A549 (cell line): ENCODE measurements around the gene NXN. TPM values are rescaled to one million over a fixed set of nuclear protein-coding genes. Genes with fewer than 3 reads are reported as not detected.
A peak's percentile ranks its signal among the peaks of the same experiment; 100 is the strongest.

Experiments used
- ATAC-seq, 2 experiments: fragments of 200-7000 bp in 1 of 2; fragments of >200 bp in 1 of 2; cut with Nextera tagmentation in 1 of 2; cut with Tn5 transposase in 1 of 2; 3 replicates each; pipeline versions ENCODE4 v1.8.0 to v1.9.1; 2018 to 2020; ENCODE audit warnings: mild to moderate bottlenecking in 1 of 2, moderate library complexity in 1 of 2
- CTCF ChIA-PET: fragments of 300-600 bp; sonication (Branson Sonifier 250); formaldehyde crosslinking; extraction: SDS; loops from one replicate; lab custom pipeline; 2021; ENCODE audit warnings: antibody characterized with exemption, inconsistent platforms; lab: Yijun Ruan, JAX
- POLR2A ChIA-PET: fragments of 350-600 bp; formaldehyde crosslinking; extraction: SDS; loops from one replicate; lab custom pipeline; 2021; ENCODE audit warnings: antibody characterized with exemption, inconsistent platforms; lab: Yijun Ruan, JAX
- DNase-seq, 2 experiments: peaks; one replicate each; pipeline versions ENCODE4 v3.0.0 to v3.0.0-alpha.2; 2011 to 2016; ENCODE audit warnings: low read depth in 1 of 2, low spot score in 1 of 2
- FAIRE-seq: peaks from 2 replicates; lab custom pipeline; 2011; peaks lifted over from hg19 to GRCh38; lab: Jason Lieb, UNC
- H3K27ac ChIP-seq, 2 experiments: fragments of >200 bp; sonication (Bioruptor Twin); formaldehyde crosslinking; 3 replicates each; pipeline ENCODE4 v1.5.1; 2016 to 2017
- H3K4me1 ChIP-seq: fragments of >200 bp; sonication (Bioruptor Twin); formaldehyde crosslinking; 3 replicates; pipeline ENCODE4 v1.6.1; 2016
- H3K4me2 ChIP-seq: fragments of >200 bp; sonication (Bioruptor Twin); formaldehyde crosslinking; 3 replicates; pipeline ENCODE4 v1.6.1; 2016
- H3K4me3 ChIP-seq: fragments of >200 bp; sonication (Bioruptor Twin); formaldehyde crosslinking; 3 replicates; pipeline ENCODE4 v1.5.1; 2016
- H3K9me3 ChIP-seq: fragments of >200 bp; sonication (Bioruptor Twin); formaldehyde crosslinking; 3 replicates; pipeline ENCODE4 v1.6.1; 2016
- CBX2 ChIP-seq: fragments of 200-600 bp; sonication (generic); IDR thresholded peaks from 2 replicates; pipeline ENCODE4 v1.6.1; 2016; ENCODE audit warnings: low read depth, mild to moderate bottlenecking, borderline replicate concordance
- CBX8 ChIP-seq: fragments of 200-600 bp; sonication (generic); IDR thresholded peaks from 2 replicates; pipeline ENCODE4 v1.6.1; 2016
- CEBPB ChIP-seq, 2 experiments: fragments of >200 bp in 1 of 2; sonication (Bioruptor Twin) in 1 of 2; formaldehyde crosslinking in 1 of 2; IDR thresholded peaks; 2 replicates each; pipeline ENCODE4 v1.6.1; 2012 to 2016
- CHD2 ChIP-seq: fragments of 150-350 bp; IDR thresholded peaks from 2 replicates; pipeline ENCODE4 v1.6.1; 2014; ENCODE audit warnings: low read length; ENCODE audit not compliant: partially characterized antibody
- EHF ChIP-seq: fragments of 250-450 bp; sonication (Bioruptor Pico); IDR thresholded peaks from 2 replicates; pipeline ENCODE4 v1.5.0; 2020; ENCODE audit warnings: mild to moderate bottlenecking
- EHMT2 ChIP-seq: fragments of 200-600 bp; sonication (generic); IDR thresholded peaks from 2 replicates; pipeline ENCODE4 v1.6.1; 2016; ENCODE audit warnings: antibody characterized with exemption, low read depth, mild to moderate bottlenecking, moderate library complexity
- FOSB ChIP-seq: fragments of 250-450 bp; sonication (Bioruptor Pico); IDR thresholded peaks from 2 replicates; pipeline ENCODE4 v1.5.0; 2020; ENCODE audit warnings: mild to moderate bottlenecking, moderate library complexity
- FOSL2 ChIP-seq, 2 experiments: fragments of 450-650 bp in 1 of 2; fragments of >200 bp in 1 of 2; sonication (Bioruptor Twin) in 1 of 2; formaldehyde crosslinking; IDR thresholded peaks; 2 replicates each; pipeline versions ENCODE4 v1.5.0 to v1.6.1; 2016 to 2020; ENCODE audit warnings: mild to moderate bottlenecking in 1 of 2, moderate library complexity in 1 of 2
- HDAC2 ChIP-seq: fragments of 200-600 bp; sonication (generic); IDR thresholded peaks from 2 replicates; pipeline ENCODE4 v1.6.1; 2016
- HEYL ChIP-seq: fragments of 250-450 bp; sonication (Bioruptor Pico); IDR thresholded peaks from 2 replicates; pipeline ENCODE4 v1.8.0; 2021; ENCODE audit warnings: mild to moderate bottlenecking, moderate library complexity
- HOXB13 ChIP-seq: fragments of 250-450 bp; sonication (Bioruptor Pico); IDR thresholded peaks from 2 replicates; pipeline ENCODE4 v1.5.0; 2020; ENCODE audit warnings: low read depth, mild to moderate bottlenecking, moderate library complexity
- HOXB5 ChIP-seq: fragments of 250-450 bp; sonication (Bioruptor Pico); IDR thresholded peaks from 2 replicates; pipeline ENCODE4 v1.5.0; 2020; ENCODE audit warnings: mild to moderate bottlenecking, moderate library complexity
- JUNB ChIP-seq: fragments of >200 bp; sonication (Bioruptor Twin); formaldehyde crosslinking; IDR thresholded peaks from 2 replicates; pipeline ENCODE4 v1.6.1; 2016
- KDM1A ChIP-seq: fragments of 200-600 bp; sonication (generic); IDR thresholded peaks from 2 replicates; pipeline ENCODE4 v1.6.1; 2016; ENCODE audit warnings: low read depth, mild to moderate bottlenecking
- MYC ChIP-seq: IDR thresholded peaks from 2 replicates; pipeline ENCODE4 v1.6.1; 2012; ENCODE audit warnings: mild to moderate bottlenecking, inconsistent platforms, low read length, improper control_type of control experiment, borderline replicate concordance
- NPAS2 ChIP-seq: fragments of 250-450 bp; sonication (Bioruptor Pico); IDR thresholded peaks from 2 replicates; pipeline ENCODE4 v1.8.0; 2022; ENCODE audit warnings: mild to moderate bottlenecking, moderate library complexity, borderline replicate concordance
- PHF8 ChIP-seq: fragments of 200-600 bp; sonication (generic); IDR thresholded peaks from 2 replicates; pipeline ENCODE4 v1.6.1; 2016; ENCODE audit warnings: low read depth, mild to moderate bottlenecking, antibody characterized with exemption, moderate library complexity, borderline replicate concordance
- POLR2AphosphoS2 ChIP-seq: conservative IDR thresholded peaks from 2 replicates; pipeline ENCODE4 v1.6.1; 2012; ENCODE audit warnings: low read length, improper control_type of control experiment, inconsistent platforms
- RNF2 ChIP-seq: fragments of 200-600 bp; sonication (generic); IDR thresholded peaks from 2 replicates; pipeline ENCODE4 v1.6.1; 2016; ENCODE audit warnings: low read depth, mild to moderate bottlenecking, antibody characterized with exemption, moderate library complexity, borderline replicate concordance
- SREBF2 ChIP-seq: fragments of 450-650 bp; IDR thresholded peaks from 2 replicates; pipeline ENCODE4 v1.6.1; 2014; ENCODE audit warnings: mild to moderate bottlenecking, moderate library complexity
- TP53 ChIP-seq: fragments of 250-450 bp; sonication (Bioruptor Pico); IDR thresholded peaks from 2 replicates; pipeline ENCODE4 v1.5.0; 2021; ENCODE audit warnings: mild to moderate bottlenecking, moderate library complexity
- WGBS: methylation state at CpG from one replicate; pipeline ENCODE4 v1.1.6; 2017; ENCODE audit errors: missing lambda C conversion rate; 5-methylcytosine and 5-hydroxymethylcytosine counted together
- polyA plus RNA-seq, 4 experiments: library from polyadenylated mRNA; depleted of rRNA in 3 of 4; stranded (reverse); fragments of >200 nt; fragmentation: RNase III in 1 of 4; extraction: RNeasy Plus Mini Kit Qiagen cat#74134 plus additional on column Dnase treatment in 1 of 4; gene quantifications; 2 replicates in 3 of 4; 3 replicates in 1 of 4; pipeline ENCODE4 v1.2.3, GENCODE V29; 2011 to 2017
- TF ChIP-seq, protein P1 (sequence below): fragments of >200 bp; sonication (Bioruptor Twin); formaldehyde crosslinking; IDR thresholded peaks from 2 replicates; pipeline ENCODE4 v1.6.1; 2016
- TF ChIP-seq, protein P2 (sequence below): IDR thresholded peaks from 2 replicates; pipeline ENCODE4 v1.6.1; 2012
- TF ChIP-seq, protein P3 (sequence below): IDR thresholded peaks from 2 replicates; pipeline ENCODE4 v1.6.1; 2012

Gene NXN
- polyA plus RNA-seq, 2 of the 4 experiments (the other 2 are of a cell fraction): 24.6 to 31.1 TPM

DNA sequence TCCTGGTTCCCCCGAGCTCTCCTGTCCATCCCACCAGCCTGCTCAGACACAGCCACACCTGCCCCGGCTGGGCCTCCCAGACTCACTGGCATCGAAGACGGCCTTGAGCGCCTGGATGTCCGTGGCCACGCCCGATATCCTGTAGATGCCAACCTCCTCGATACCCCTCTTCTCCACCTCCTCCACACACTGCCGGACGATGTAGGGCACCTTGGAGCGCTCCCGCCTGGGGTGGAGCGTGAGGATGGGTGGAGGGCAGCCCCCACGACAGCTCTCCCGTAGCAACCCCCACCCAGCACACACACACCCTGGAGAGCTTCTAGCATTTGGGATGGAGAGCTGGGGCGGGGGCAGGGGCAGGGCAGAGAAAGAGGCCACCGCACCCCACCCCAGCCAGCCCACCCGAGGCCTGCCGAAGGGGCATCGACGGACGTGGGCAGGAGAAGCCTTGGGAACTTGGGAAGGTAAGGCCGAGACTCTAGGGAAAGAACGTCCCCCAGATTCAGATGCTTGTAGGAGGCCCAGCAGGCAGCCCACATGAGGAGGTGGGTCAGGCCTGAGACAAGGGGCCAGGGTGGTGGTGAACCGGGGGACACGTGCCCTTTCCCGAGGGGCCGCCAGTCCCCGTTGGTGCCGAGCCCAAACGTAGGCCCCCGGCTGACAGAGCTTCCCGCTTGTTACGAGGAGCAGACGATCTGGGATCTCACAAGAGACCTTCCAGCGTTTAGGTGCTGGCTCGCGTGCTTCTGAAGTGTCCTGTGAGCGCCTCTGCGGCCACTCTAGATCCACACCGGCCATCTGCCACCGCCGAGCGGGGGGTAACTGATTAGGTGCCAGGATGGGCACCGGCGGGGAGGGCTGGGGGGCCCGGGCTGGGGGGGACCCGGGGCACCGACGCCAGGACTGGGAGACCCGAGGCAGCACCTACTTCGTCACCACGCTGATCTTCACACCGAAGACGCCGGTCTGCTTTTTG, 32.5 kb upstream of the NXN start:
- ChIA-PET POLR2A (no interaction called here), CTCF (interaction anchor here (1.4 to 4.1 kb wide), 4 partner anchors 12 to 44 kb away, joined by 4 to 23 read pairs (median 12); partner anchors contain the start of gene TIMM22)
- DNase-seq (no peak), FAIRE-seq (no peak), ATAC-seq (0 out of 6 replicates have a peak, but pooled peaks have one; percentile 5 to 6)
- Histone ChIP-seq H3K9me3 (no peaks in the 10 kb centered on the region), H3K27ac (no peak overlapping the region), H3K4me3 (no peak overlapping the region), H3K4me2 (no peak overlapping the region), H3K4me1 (no peaks in the 10 kb centered on the region)
- 92% methylated on average over 49 of the region's 57 CpGs for WGBS
- TF ChIP-seq FOSL2 (IDR thresholded peaks at IDR 0.05): no peak
- TF ChIP-seq FOSL2 (CRISPR knock-in tag; IDR thresholded peaks at IDR 0.05): no peak
- TF ChIP-seq CBX2: no peak
- no peak for TF ChIP-seq CBX8

DNA sequence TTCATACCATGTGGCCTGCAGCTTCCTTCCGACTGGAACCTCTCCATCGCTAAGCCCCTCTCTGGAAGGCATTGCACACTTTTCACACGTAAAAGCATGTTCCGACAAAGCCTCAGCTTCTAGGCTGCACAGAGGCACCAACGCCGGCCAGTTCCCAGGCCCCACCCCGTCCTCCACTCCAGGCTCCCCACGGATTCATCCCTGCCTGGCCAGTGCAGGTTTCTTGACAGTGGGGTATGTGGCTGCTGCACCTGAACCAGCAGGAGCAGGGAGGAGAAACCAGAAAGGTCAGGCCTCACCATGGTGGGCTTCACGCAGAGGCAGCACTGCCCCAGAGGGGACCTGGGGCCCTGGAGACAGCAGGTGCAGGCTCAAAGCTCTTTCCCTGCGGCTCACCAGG, 31.6 kb upstream of the NXN start:
- no peak overlapping the region for H3K4me3 ChIP-seq
- H3K4me1 ChIP-seq: no peaks in the 10 kb centered on the region
- FAIRE-seq (no peak), DNase-seq (no peak), ATAC-seq (0 out of 6 replicates have a peak, but pooled peaks of 1 of the 2 experiments have one; percentile 3)
- 92% methylated on average over 10 of the region's 10 CpGs for WGBS
- TF ChIP-seq HOXB13 (CRISPR knock-in tag) (no peak), MYC (no peak), JUNB (no peak), TP53 (CRISPR knock-in tag) (no peak), CBX2 (no peak), FOSB (CRISPR knock-in tag) (no peak), PHF8 (no peak), HEYL (no peak), NPAS2 (CRISPR knock-in tag) (no peak), SREBF2 (no peak)
- TF ChIP-seq, protein P1, sequence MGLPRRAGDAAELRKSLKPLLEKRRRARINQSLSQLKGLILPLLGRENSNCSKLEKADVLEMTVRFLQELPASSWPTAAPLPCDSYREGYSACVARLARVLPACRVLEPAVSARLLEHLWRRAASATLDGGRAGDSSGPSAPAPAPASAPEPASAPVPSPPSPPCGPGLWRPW: no peak
- no peak overlapping the region for H3K27ac ChIP-seq
- no peak overlapping the region for H3K4me2 ChIP-seq
- ChIA-PET CTCF (interaction anchor here (0.6 to 4.1 kb wide), 5 partner anchors 11 to 468 kb away, joined by 3 to 23 read pairs (median 8); partner anchors contain the start of gene TIMM22), POLR2A (no interaction called here)
- H3K9me3 ChIP-seq: no peaks in the 10 kb centered on the region

DNA sequence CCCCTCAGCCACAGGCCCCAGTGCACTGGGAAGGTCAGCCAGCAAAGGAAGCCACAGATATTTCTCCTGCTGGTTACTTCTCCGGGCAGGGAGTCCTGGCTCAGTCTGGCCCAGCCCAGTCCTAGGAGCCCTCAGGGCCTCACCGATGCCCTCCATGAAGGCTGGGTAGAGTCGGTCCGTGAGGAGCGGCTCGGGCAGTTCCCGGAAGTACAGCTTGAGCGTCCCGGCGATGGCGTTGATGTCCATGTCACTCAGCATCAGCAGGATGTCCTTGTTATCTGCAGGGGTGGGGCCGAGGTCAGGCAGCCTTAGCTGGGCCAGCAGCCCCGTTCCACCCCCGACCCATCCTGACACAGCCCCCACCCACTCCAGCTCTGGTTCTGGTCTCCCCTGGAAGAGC, 31.0 kb upstream of the NXN start:
- no peak for FAIRE-seq

More for the DNA sequence above, 31.0 kb upstream of the NXN start:
- TF ChIP-seq CHD2: no peak
- TF ChIP-seq HDAC2: no peak
- TF ChIP-seq HOXB13 (CRISPR knock-in tag): no peak
- TF ChIP-seq RNF2: no peak
- TF ChIP-seq CEBPB (IDR thresholded peaks at IDR 0.05): no peak
- TF ChIP-seq, protein P1: no peak
- TF ChIP-seq EHF (CRISPR knock-in tag): no peak
- no peak for TF ChIP-seq HOXB5 (CRISPR knock-in tag)
- TF ChIP-seq KDM1A: no peak
- TF ChIP-seq EHMT2: no peak
- TF ChIP-seq NPAS2 (CRISPR knock-in tag): no peak
- TF ChIP-seq CBX2: no peak
- TF ChIP-seq, protein P2, sequence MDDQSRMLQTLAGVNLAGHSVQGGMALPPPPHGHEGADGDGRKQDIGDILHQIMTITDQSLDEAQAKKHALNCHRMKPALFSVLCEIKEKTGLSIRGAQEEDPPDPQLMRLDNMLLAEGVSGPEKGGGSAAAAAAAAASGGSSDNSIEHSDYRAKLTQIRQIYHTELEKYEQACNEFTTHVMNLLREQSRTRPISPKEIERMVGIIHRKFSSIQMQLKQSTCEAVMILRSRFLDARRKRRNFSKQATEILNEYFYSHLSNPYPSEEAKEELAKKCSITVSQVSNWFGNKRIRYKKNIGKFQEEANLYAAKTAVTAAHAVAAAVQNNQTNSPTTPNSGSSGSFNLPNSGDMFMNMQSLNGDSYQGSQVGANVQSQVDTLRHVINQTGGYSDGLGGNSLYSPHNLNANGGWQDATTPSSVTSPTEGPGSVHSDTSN: no peak
- TF ChIP-seq, protein P3, sequence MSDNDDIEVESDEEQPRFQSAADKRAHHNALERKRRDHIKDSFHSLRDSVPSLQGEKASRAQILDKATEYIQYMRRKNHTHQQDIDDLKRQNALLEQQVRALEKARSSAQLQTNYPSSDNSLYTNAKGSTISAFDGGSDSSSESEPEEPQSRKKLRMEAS: no peak
- no peak for TF ChIP-seq POLR2AphosphoS2
- TF ChIP-seq CBX8: no peak
- H3K9me3 ChIP-seq: no peaks in the 10 kb centered on the region
- ChIA-PET POLR2A (no interaction called here), CTCF (interaction anchor here (0.6 to 4.1 kb wide), 5 partner anchors 11 to 571 kb away, joined by 3 to 23 read pairs (median 8); partner anchors contain the start of gene TIMM22)
- 83% methylated on average over 14 of the region's 14 CpGs for WGBS
- no peaks in the 10 kb centered on the region for H3K4me1 ChIP-seq
- H3K4me2 ChIP-seq: no peak overlapping the region
- no peak overlapping the region for H3K27ac ChIP-seq
- no peak overlapping the region for H3K4me3 ChIP-seq
- DNase-seq (no peak), ATAC-seq (peak in 1 of 2 experiments; percentile 6; a peak in 3 of 6 replicates)
